HepG2 (cell line): ENCODE measurements around the gene RYR2. TPM values are rescaled to one million over a fixed set of nuclear protein-coding genes. Genes with fewer than 3 reads are reported as not detected.

ENCODE experiments used
- ATAC-seq: fragments of 200-7000 bp; cut with Tn5 transposase; 3 replicates; pipeline ENCODE4 v1.9.1; 2020; ENCODE audit warnings: mild to moderate bottlenecking, moderate library complexity
- BruUV-seq: library from RNA; stranded (reverse); fragments of 400-500 nt; replicated peaks from 2 replicates; lab custom pipeline; 2021; lab: Mats Ljungman, UMichigan
- CTCF ChIA-PET: fragments of 300-600 bp; formaldehyde crosslinking; extraction: SDS; loops from one replicate; lab custom pipeline; 2021; ENCODE audit warnings: low total read pairs, inconsistent platforms, low intra/inter-chr PET ratio; lab: Yijun Ruan, JAX
- POLR2A ChIA-PET: fragments of 350-600 bp; sonication (Branson Sonifier 250); formaldehyde crosslinking; loops from one replicate; lab custom pipeline; 2020; ENCODE audit warnings: antibody characterized with exemption, inconsistent platforms; lab: Yijun Ruan, JAX
- DNase-seq: peaks from one replicate; pipeline ENCODE4 v3.0.0-alpha.2; 2015; ENCODE audit warnings: low spot score
- FAIRE-seq: peaks from 3 replicates; lab custom pipeline; 2011; peaks lifted over from hg19 to GRCh38; lab: Jason Lieb, UNC
- H2AFZ ChIP-seq: one replicate; pipeline ENCODE4 v1.6.1; 2011; ENCODE audit warnings: low read length, inconsistent platforms
- H3K27ac ChIP-seq: fragments of 300-600 bp; 3 replicates; pipeline ENCODE4 v1.8.0; 2011; ENCODE audit warnings: mixed run types, mild to moderate bottlenecking, mixed read lengths, low read length, inconsistent platforms; ENCODE audit not compliant: insufficient read depth; ENCODE audit errors: extremely low read length
- H3K27me3 ChIP-seq, 2 experiments: fragments of 200-600 bp in 1 of 2; 2 replicates in 1 of 2; 3 replicates in 1 of 2; pipeline versions ENCODE4 v1.6.0 to v1.8.0; 2011; ENCODE audit warnings: low read length in 2 of 2, mild to moderate bottlenecking in 2 of 2, moderate library complexity in 2 of 2, inconsistent platforms in 1 of 2; ENCODE audit not compliant: insufficient read depth in 2 of 2, control insufficient read depth in 1 of 2
- H3K36me3 ChIP-seq, 2 experiments: fragments of 200-600 bp in 1 of 2; replicated peaks in 1 of 2; 2 replicates in 1 of 2; 3 replicates in 1 of 2; pipeline versions ENCODE4 v1.5.1 to v1.8.0; 2011; ENCODE audit warnings: low read length in 2 of 2, inconsistent platforms in 1 of 2; ENCODE audit not compliant: insufficient read depth in 2 of 2, control insufficient read depth in 1 of 2
- H3K4me1 ChIP-seq: 2 replicates; pipeline ENCODE4 v1.5.1; 2012; ENCODE audit warnings: low read length, inconsistent platforms; ENCODE audit not compliant: insufficient read depth
- H3K4me2 ChIP-seq: 2 replicates; pipeline ENCODE4 v1.6.0; 2011; ENCODE audit warnings: low read depth, low read length, inconsistent platforms
- H3K4me3 ChIP-seq, 3 experiments: fragments of 200-600 bp in 1 of 3; sonication (generic), shearing (Covaris generic) in 1 of 3; replicated peaks in 1 of 3; 2 replicates each; pipeline ENCODE4 v1.5.1; 2011 to 2016; ENCODE audit warnings: low read length in 3 of 3, inconsistent platforms in 2 of 3, low read depth in 2 of 3, mild to moderate bottlenecking in 2 of 3, control low read depth in 1 of 3, mixed read lengths in 1 of 3; ENCODE audit not compliant: insufficient read depth in 1 of 3
- H3K79me2 ChIP-seq: one replicate; pipeline ENCODE4 v1.6.1; 2011; ENCODE audit warnings: low read length, inconsistent platforms; ENCODE audit not compliant: insufficient read depth
- H3K9ac ChIP-seq: 2 replicates; pipeline ENCODE4 v1.6.0; 2011; ENCODE audit warnings: mild to moderate bottlenecking, low read depth, low read length, inconsistent platforms; ENCODE audit not compliant: insufficient read depth
- H3K9me3 ChIP-seq: 2 replicates; pipeline ENCODE4 v1.5.1; 2012; ENCODE audit warnings: mild to moderate bottlenecking, low read length
- H4K20me1 ChIP-seq: 2 replicates; pipeline ENCODE4 v1.6.0; 2011; ENCODE audit warnings: inconsistent platforms, mild to moderate bottlenecking, low read length, moderate library complexity; ENCODE audit not compliant: insufficient read depth
- BHLHE40 ChIP-seq: IDR thresholded peaks from 2 replicates; pipeline ENCODE4 v1.6.1; 2011; ENCODE audit warnings: low read length, improper control_type of control experiment
- ESRRA ChIP-seq: sonication (generic); formaldehyde crosslinking; IDR thresholded peaks from 2 replicates; pipeline ENCODE4 v1.5.1; 2020; ENCODE audit warnings: mild to moderate bottlenecking, low read depth, missing genetic modification reagents
- SAFB2 ChIP-seq: sonication (generic); formaldehyde crosslinking; IDR thresholded peaks from 2 replicates; pipeline ENCODE4 v1.5.1; 2020; ENCODE audit warnings: missing genetic modification reagents, low read depth, mild to moderate bottlenecking, borderline replicate concordance
- SRF ChIP-seq: IDR thresholded peaks from 2 replicates; pipeline ENCODE4 v1.6.1; 2011; ENCODE audit warnings: mild to moderate bottlenecking, low read depth, low read length, moderate library complexity
- STAG1 ChIP-seq: sonication (generic); formaldehyde crosslinking; IDR thresholded peaks from 2 replicates; pipeline ENCODE4 v1.4.0; 2020; ENCODE audit warnings: missing genetic modification reagents
- TARDBP ChIP-seq: sonication (generic); formaldehyde crosslinking; IDR thresholded peaks from 2 replicates; pipeline ENCODE4 v1.8.0; 2022; ENCODE audit warnings: mild to moderate bottlenecking, missing genetic modification reagents
- TP53 ChIP-seq: sonication (generic); formaldehyde crosslinking; conservative IDR thresholded peaks from 2 replicates; pipeline ENCODE4 v1.4.0; 2020; ENCODE audit warnings: missing genetic modification reagents
- ZNF749 ChIP-seq: sonication (generic); formaldehyde crosslinking; IDR thresholded peaks from 2 replicates; pipeline ENCODE4 v1.8.0; 2022; ENCODE audit warnings: mild to moderate bottlenecking, missing genetic modification reagents, moderate library complexity, borderline replicate concordance
- WGBS: methylation state at CpG from one replicate; pipeline ENCODE4 v1.1.6; 2017; ENCODE audit warnings: low lambda C conversion rate; 5-methylcytosine and 5-hydroxymethylcytosine counted together
- in situ Hi-C: cut with HindIII; loops from 2 replicates; pipeline ENCODE4 v1.10.0; 2017; ENCODE audit warnings: low pct_unique_long_range_greater_than_20kb; ENCODE audit not compliant: extremely low pct_ligation_motif_present
- intact Hi-C: fragments of 100-400 bp; cut with micrococcal nuclease; formaldehyde crosslinking; loops from one replicate; pipeline ENCODE4 v1.10.0; 2022; ENCODE audit not compliant: unreplicated experiment
- polyA plus RNA-seq, 8 experiments: library from polyadenylated mRNA; depleted of rRNA in 3 of 8; stranded (reverse) in 7 of 8; unstranded in 1 of 8; fragments of >200 nt; fragmentation: Illumina TruSeq in 4 of 8; extraction: Trizol in 4 of 8; gene quantifications; 2 replicates each; pipeline versions ENCODE4 v1.2.1 to v1.2.3, GENCODE V29; 2011 to 2016; ENCODE audit warnings: low read depth in 4 of 8, missing spikeins in 1 of 8, mixed read lengths in 1 of 8; ENCODE audit not compliant: insufficient read depth in 1 of 8
- total RNA-seq, 5 experiments: library from RNA; depleted of rRNA; stranded (reverse); fragments of >200 nt; fragmentation: Illumina TruSeq; extraction: Trizol; gene quantifications; 2 replicates each; pipeline ENCODE4 v1.2.3, GENCODE V29; 2016; ENCODE audit warnings: low read depth in 1 of 5
- TF ChIP-seq, protein P1 (sequence below): sonication (generic); formaldehyde crosslinking; IDR thresholded peaks from 2 replicates; pipeline ENCODE4 v1.4.0; 2020; ENCODE audit warnings: missing genetic modification reagents, mild to moderate bottlenecking, borderline replicate concordance
- TF ChIP-seq, protein P2 (sequence below): sonication (generic); formaldehyde crosslinking; IDR thresholded peaks from 2 replicates; pipeline ENCODE4 v1.4.0; 2020; ENCODE audit warnings: mild to moderate bottlenecking, low read depth, missing genetic modification reagents

Gene RYR2
- total and polyA plus RNA-seq, 2 of the 13 experiments (the other 11 are each of a cell fraction or from before 2014, with no cell fraction given) = not detected

DNA sequence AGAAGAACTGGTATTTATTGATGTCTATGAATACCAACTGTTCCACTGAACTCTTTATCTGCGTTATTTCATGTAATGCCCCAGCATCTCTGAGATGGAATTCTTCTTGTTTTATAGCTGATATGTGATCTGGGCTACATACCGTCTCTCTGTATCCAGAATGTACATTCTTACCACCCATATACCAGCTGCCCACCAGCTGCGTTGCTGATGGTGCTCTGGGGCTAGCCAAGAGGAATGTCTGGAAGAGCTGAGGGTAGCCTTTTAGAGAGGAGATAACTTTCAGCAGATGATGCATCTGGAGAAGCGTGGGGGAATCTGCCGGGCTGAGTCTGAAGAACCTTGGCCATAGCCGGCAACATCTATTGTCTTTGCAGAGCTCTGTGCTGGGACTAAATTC lies 137.5 kb downstream of the RYR2 start:
- intact Hi-C loops = no loop called here
- POLR2A ChIA-PET = no interaction called here
- no peak for FAIRE-seq
- no peak for DNase-seq
- in situ Hi-C loops = no loop called here
- no peaks in the 10 kb centered on the region for H3K4me1 ChIP-seq
- no peak overlapping the region for H3K27ac ChIP-seq
- no peak overlapping the region for H2AFZ ChIP-seq
- CTCF ChIA-PET = no interaction called here
- H3K9me3 ChIP-seq = no peaks in the 10 kb centered on the region
- ATAC-seq = no peak
- no peaks in the 10 kb centered on the region for H3K79me2 ChIP-seq
- no peaks in the 10 kb centered on the region for H3K36me3 ChIP-seq
- WGBS = 4% methylated on average over 6 of the region's 6 CpGs
- peaks cover 0 to 11% of the 10 kb centered on the region in 2 experiments; a peak in 1 of 5 replicates for H3K27me3 ChIP-seq
- no peaks in the 10 kb centered on the region for H4K20me1 ChIP-seq
- no peak overlapping the region for H3K4me2 ChIP-seq
- BruUV-seq = no TSS peak
- H3K9ac ChIP-seq = no peak overlapping the region
- H3K4me3 ChIP-seq = no peak overlapping the region
- TF ChIP-seq TARDBP (CRISPR knock-in tag) = no peak
- TF ChIP-seq, protein P1, sequence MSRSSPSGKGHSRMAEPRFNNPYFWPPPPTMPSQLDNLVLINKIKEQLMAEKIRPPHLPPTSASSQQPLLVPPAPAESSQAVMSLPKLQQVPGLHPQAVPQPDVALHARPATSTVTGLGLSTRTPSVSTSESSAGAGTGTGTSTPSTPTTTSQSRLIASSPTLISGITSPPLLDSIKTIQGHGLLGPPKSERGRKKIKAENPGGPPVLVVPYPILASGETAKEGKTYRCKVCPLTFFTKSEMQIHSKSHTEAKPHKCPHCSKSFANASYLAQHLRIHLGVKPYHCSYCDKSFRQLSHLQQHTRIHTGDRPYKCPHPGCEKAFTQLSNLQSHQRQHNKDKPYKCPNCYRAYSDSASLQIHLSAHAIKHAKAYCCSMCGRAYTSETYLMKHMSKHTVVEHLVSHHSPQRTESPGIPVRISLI = no peak
- no peak for TF ChIP-seq STAG1 (CRISPR knock-in tag)
- no peak for TF ChIP-seq ZNF749 (CRISPR knock-in tag)
- TF ChIP-seq, protein P2, sequence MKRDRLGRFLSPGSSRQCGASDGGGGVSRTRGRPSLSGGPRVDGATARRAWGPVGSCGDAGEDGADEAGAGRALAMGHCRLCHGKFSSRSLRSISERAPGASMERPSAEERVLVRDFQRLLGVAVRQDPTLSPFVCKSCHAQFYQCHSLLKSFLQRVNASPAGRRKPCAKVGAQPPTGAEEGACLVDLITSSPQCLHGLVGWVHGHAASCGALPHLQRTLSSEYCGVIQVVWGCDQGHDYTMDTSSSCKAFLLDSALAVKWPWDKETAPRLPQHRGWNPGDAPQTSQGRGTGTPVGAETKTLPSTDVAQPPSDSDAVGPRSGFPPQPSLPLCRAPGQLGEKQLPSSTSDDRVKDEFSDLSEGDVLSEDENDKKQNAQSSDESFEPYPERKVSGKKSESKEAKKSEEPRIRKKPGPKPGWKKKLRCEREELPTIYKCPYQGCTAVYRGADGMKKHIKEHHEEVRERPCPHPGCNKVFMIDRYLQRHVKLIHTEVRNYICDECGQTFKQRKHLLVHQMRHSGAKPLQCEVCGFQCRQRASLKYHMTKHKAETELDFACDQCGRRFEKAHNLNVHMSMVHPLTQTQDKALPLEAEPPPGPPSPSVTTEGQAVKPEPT (CRISPR knock-in tag) = no peak
- TF ChIP-seq TP53 (CRISPR knock-in tag) = no peak
- TF ChIP-seq SAFB2 (CRISPR knock-in tag) = no peak
- TF ChIP-seq SRF = no peak
- no peak for TF ChIP-seq BHLHE40
- no peak for TF ChIP-seq ESRRA
